Peyer's patch (tissue), 4 donors: ENCODE results near the gene MEX3A.

Experiments
- POLR2A ChIP-seq, 2 donors: fragments of 450-650 bp; IDR thresholded peaks; one replicate each; pipeline ENCODE4 v1.5.1; 2017; ENCODE audit warnings: antibody characterized with exemption in 2 of 2, mild to moderate bottlenecking in 2 of 2, moderate library complexity in 2 of 2
- TF ChIP-seq, protein P1 (sequence below), 6 experiments: fragments of 450-650 bp in 4 of 6; fragments of 200-600 bp in 2 of 6; sonication (generic) in 1 of 6; IDR thresholded peaks; one replicate each; pipeline ENCODE4 v1.5.1; 2017 to 2019; ENCODE audit warnings: antibody characterized with exemption in 6 of 6, mild to moderate bottlenecking in 3 of 6, moderate library complexity in 1 of 6

DNA sequence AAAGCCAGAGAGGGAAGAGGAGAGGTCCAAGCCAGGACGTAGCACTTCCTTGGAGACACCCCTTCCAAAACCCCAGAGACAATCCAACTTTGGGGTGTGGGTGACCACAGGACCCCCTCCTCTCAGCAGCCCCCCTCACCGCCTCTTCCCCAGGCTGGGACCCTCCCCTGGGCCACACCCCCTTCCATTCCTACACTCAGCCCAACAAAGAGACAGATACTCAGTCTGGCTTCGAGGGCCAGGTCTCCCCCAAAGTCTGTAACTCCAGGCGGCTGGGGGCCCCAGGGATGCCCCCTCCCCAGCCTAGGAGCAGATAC is 1.4 kb downstream of the MEX3A start:
- TF ChIP-seq, protein P1, sequence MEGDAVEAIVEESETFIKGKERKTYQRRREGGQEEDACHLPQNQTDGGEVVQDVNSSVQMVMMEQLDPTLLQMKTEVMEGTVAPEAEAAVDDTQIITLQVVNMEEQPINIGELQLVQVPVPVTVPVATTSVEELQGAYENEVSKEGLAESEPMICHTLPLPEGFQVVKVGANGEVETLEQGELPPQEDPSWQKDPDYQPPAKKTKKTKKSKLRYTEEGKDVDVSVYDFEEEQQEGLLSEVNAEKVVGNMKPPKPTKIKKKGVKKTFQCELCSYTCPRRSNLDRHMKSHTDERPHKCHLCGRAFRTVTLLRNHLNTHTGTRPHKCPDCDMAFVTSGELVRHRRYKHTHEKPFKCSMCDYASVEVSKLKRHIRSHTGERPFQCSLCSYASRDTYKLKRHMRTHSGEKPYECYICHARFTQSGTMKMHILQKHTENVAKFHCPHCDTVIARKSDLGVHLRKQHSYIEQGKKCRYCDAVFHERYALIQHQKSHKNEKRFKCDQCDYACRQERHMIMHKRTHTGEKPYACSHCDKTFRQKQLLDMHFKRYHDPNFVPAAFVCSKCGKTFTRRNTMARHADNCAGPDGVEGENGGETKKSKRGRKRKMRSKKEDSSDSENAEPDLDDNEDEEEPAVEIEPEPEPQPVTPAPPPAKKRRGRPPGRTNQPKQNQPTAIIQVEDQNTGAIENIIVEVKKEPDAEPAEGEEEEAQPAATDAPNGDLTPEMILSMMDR (IDR thresholded peaks at IDR 0.05) = no peak
- TF ChIP-seq POLR2A (IDR thresholded peaks at IDR 0.05) = no peak
